HepG2 (cell line): ENCODE measurements around the gene BRCA1. TPM values are rescaled to one million over a fixed set of nuclear protein-coding genes. Genes with fewer than 3 reads are reported as not detected.

Source experiments
- CBX2 ChIP-seq, 2 experiments: fragments of 200-600 bp in 1 of 2; sonication (generic); formaldehyde crosslinking in 1 of 2; IDR thresholded peaks; 2 replicates each; pipeline versions ENCODE4 v1.7.0 to v1.8.1; 2018 to 2022; ENCODE audit warnings: low read depth in 2 of 2, low read length in 1 of 2, mild to moderate bottlenecking in 1 of 2, missing genetic modification reagents in 1 of 2
- FOXK1 ChIP-seq: sonication (generic); formaldehyde crosslinking; IDR thresholded peaks from 2 replicates; pipeline ENCODE4 v1.4.0; 2020; ENCODE audit warnings: low read depth, missing genetic modification reagents, borderline replicate concordance
- MBD4 ChIP-seq: IDR thresholded peaks from 2 replicates; pipeline ENCODE4 v1.6.1; 2012; ENCODE audit warnings: low read length, inconsistent platforms, borderline replicate concordance
- RFXANK ChIP-seq: IDR thresholded peaks from 2 replicates; pipeline ENCODE4 v1.6.1; 2016
- SIN3B ChIP-seq: fragments of 150-350 bp; IDR thresholded peaks from 2 replicates; pipeline ENCODE4 v1.6.1; 2014; ENCODE audit warnings: low read length
- SRY ChIP-seq: sonication (generic); formaldehyde crosslinking; IDR thresholded peaks from 2 replicates; pipeline ENCODE4 v1.8.0; 2022; ENCODE audit warnings: mild to moderate bottlenecking, missing genetic modification reagents
- XRCC5 ChIP-seq: fragments of 200-400 bp; formaldehyde crosslinking; optimal IDR thresholded peaks from 2 replicates; pipeline ENCODE3; 2017; ENCODE audit warnings: mild to moderate bottlenecking, low read length
- ZNF3 ChIP-seq: IDR thresholded peaks from 2 replicates; pipeline ENCODE4 v1.7.0; 2017; ENCODE audit warnings: inconsistent platforms
- ZNF556 ChIP-seq: sonication (generic); formaldehyde crosslinking; IDR thresholded peaks from 2 replicates; pipeline ENCODE4 v1.4.0; 2020; ENCODE audit warnings: mild to moderate bottlenecking, missing genetic modification reagents, borderline replicate concordance
- polyA plus RNA-seq, 8 experiments: library from polyadenylated mRNA; depleted of rRNA in 3 of 8; stranded (reverse) in 7 of 8; unstranded in 1 of 8; fragments of >200 nt; fragmentation: Illumina TruSeq in 4 of 8; extraction: Trizol in 4 of 8; gene quantifications; 2 replicates each; pipeline versions ENCODE4 v1.2.1 to v1.2.3, GENCODE V29; 2011 to 2016; ENCODE audit warnings: low read depth in 4 of 8, missing spikeins in 1 of 8, mixed read lengths in 1 of 8; ENCODE audit not compliant: insufficient read depth in 1 of 8
- total RNA-seq, 5 experiments: library from RNA; depleted of rRNA; stranded (reverse); fragments of >200 nt; fragmentation: Illumina TruSeq; extraction: Trizol; gene quantifications; 2 replicates each; pipeline ENCODE4 v1.2.3, GENCODE V29; 2016; ENCODE audit warnings: low read depth in 1 of 5
- TF ChIP-seq, protein P1 (sequence below): sonication (generic); formaldehyde crosslinking; IDR thresholded peaks from 2 replicates; pipeline ENCODE4 v1.4.0; 2020; ENCODE audit warnings: mild to moderate bottlenecking, missing genetic modification reagents
- TF ChIP-seq, protein P2 (sequence below): sonication (generic); formaldehyde crosslinking; IDR thresholded peaks from 2 replicates; pipeline ENCODE4 v1.4.0; 2020; ENCODE audit warnings: missing genetic modification reagents, mild to moderate bottlenecking, borderline replicate concordance
- TF ChIP-seq, protein P3 (sequence below): sonication (generic); formaldehyde crosslinking; conservative IDR thresholded peaks from 2 replicates; pipeline ENCODE4 v1.4.0; 2020; ENCODE audit warnings: missing genetic modification reagents
- TF ChIP-seq, protein P4 (sequence below): sonication (generic); formaldehyde crosslinking; IDR thresholded peaks from 2 replicates; pipeline ENCODE4 v1.4.0; 2020; ENCODE audit warnings: missing genetic modification reagents, mild to moderate bottlenecking, borderline replicate concordance

The BRCA1 gene
- total and polyA plus RNA-seq, 2 of the 13 experiments (the other 11 are each of a cell fraction or from before 2014, with no cell fraction given) = 13.3 to 37.5 TPM

DNA sequence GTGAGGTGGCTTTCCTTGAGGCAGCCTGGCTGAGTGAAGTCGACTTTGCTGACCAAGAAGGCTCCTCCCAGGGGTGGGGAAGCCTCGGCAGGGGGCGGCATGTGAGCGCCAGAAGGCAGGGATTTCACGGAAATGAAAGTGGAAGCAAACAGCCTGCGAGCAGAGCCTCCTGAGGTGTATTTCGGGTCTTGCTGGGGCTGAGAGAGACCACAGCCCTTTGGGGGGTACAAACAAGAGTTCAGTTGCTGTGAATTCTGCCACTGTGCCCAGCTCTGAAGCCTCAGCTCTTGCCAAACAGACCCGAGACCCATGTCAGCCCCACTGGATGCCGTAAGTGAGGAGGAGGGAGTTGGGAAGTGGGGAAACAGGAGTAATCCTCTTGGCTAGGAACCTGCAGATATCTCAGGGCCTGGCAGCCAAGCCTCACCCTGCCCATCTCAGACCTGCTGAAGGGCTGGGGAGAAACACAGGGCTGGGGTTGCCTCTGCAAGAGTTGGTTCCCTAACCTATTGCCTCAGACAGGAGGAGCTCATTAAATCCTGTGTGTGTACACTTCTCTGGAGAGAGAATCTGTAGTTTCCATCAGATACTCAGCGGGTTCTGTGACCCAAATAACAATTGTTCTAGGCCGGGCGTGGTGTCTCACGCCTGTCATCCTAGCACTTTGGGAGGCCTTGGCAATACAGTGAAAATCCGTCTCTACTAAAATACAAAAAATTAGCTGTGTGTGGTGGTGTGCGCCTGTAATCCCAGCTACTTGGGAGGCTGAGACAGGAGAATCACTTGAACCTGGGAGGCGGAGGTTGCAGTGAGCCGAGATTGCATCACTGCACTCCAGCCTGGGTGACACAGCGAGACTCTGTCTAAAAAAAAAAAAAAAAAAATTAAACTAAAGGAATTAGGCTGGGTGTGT is 118.3 kb downstream of the BRCA1 start, which contains the start of gene IFI35 (continued):
- TF ChIP-seq SIN3B (no peak), RFXANK (CRISPR knock-in tag) (no peak), ZNF556 (CRISPR knock-in tag) (0 out of 2 replicates have a peak, but pooled peaks have one; percentile 57), MBD4 (no peak), SRY (no peak), XRCC5 (peak; percentile 91), ZNF3 (no peak), FOXK1 (CRISPR knock-in tag) (0 out of 2 replicates have a peak, but pooled peaks have one; percentile 8), CBX2 (IDR thresholded peaks at IDR 0.05; ENCODE audit: low read depth, low read length) (no peak), CBX2 (CRISPR knock-in tag; IDR thresholded peaks at IDR 0.05; ENCODE audit: low read depth) (no peak)
- TF ChIP-seq, protein P1, sequence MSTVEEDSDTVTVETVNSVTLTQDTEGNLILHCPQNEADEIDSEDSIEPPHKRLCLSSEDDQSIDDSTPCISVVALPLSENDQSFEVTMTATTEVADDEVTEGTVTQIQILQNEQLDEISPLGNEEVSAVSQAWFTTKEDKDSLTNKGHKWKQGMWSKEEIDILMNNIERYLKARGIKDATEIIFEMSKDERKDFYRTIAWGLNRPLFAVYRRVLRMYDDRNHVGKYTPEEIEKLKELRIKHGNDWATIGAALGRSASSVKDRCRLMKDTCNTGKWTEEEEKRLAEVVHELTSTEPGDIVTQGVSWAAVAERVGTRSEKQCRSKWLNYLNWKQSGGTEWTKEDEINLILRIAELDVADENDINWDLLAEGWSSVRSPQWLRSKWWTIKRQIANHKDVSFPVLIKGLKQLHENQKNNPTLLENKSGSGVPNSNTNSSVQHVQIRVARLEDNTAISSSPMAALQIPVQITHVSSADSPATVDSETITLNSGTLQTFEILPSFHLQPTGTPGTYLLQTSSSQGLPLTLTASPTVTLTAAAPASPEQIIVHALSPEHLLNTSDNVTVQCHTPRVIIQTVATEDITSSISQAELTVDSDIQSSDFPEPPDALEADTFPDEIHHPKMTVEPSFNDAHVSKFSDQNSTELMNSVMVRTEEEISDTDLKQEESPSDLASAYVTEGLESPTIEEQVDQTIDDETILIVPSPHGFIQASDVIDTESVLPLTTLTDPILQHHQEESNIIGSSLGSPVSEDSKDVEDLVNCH (CRISPR knock-in tag) = no peak
- TF ChIP-seq, protein P2, sequence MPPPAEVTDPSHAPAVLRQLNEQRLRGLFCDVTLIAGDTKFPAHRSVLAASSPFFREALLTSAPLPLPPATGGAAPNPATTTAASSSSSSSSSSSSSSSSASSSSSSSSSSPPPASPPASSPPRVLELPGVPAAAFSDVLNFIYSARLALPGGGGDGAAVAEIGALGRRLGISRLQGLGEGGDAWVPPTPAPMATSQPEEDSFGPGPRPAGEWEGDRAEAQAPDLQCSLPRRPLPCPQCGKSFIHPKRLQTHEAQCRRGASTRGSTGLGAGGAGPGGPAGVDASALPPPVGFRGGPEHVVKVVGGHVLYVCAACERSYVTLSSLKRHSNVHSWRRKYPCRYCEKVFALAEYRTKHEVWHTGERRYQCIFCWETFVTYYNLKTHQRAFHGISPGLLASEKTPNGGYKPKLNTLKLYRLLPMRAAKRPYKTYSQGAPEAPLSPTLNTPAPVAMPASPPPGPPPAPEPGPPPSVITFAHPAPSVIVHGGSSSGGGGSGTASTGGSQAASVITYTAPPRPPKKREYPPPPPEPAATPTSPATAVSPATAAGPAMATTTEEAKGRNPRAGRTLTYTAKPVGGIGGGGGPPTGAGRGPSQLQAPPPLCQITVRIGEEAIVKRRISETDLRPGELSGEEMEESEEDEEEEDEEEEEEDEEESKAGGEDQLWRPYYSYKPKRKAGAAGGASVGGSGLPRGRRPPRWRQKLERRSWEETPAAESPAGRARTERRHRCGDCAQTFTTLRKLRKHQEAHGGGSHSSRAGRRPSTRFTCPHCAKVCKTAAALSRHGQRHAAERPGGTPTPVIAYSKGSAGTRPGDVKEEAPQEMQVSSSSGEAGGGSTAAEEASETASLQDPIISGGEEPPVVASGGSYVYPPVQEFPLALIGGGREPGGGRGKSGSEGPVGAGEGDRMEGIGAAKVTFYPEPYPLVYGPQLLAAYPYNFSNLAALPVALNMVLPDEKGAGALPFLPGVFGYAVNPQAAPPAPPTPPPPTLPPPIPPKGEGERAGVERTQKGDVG (CRISPR knock-in tag) = 0 out of 2 replicates have a peak, but pooled peaks have one; percentile 17
- TF ChIP-seq, protein P3, sequence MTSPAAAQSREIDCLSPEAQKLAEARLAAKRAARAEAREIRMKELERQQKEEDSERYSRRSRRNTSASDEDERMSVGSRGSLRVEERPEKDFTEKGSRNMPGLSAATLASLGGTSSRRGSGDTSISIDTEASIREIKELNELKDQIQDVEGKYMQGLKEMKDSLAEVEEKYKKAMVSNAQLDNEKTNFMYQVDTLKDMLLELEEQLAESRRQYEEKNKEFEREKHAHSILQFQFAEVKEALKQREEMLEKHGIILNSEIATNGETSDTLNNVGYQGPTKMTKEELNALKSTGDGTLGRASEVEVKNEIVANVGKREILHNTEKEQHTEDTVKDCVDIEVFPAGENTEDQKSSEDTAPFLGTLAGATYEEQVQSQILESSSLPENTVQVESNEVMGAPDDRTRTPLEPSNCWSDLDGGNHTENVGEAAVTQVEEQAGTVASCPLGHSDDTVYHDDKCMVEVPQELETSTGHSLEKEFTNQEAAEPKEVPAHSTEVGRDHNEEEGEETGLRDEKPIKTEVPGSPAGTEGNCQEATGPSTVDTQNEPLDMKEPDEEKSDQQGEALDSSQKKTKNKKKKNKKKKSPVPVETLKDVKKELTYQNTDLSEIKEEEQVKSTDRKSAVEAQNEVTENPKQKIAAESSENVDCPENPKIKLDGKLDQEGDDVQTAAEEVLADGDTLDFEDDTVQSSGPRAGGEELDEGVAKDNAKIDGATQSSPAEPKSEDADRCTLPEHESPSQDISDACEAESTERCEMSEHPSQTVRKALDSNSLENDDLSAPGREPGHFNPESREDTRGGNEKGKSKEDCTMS (CRISPR knock-in tag) = no peak
- TF ChIP-seq, protein P4, sequence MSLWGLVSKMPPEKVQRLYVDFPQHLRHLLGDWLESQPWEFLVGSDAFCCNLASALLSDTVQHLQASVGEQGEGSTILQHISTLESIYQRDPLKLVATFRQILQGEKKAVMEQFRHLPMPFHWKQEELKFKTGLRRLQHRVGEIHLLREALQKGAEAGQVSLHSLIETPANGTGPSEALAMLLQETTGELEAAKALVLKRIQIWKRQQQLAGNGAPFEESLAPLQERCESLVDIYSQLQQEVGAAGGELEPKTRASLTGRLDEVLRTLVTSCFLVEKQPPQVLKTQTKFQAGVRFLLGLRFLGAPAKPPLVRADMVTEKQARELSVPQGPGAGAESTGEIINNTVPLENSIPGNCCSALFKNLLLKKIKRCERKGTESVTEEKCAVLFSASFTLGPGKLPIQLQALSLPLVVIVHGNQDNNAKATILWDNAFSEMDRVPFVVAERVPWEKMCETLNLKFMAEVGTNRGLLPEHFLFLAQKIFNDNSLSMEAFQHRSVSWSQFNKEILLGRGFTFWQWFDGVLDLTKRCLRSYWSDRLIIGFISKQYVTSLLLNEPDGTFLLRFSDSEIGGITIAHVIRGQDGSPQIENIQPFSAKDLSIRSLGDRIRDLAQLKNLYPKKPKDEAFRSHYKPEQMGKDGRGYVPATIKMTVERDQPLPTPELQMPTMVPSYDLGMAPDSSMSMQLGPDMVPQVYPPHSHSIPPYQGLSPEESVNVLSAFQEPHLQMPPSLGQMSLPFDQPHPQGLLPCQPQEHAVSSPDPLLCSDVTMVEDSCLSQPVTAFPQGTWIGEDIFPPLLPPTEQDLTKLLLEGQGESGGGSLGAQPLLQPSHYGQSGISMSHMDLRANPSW (CRISPR knock-in tag) = no peak
